Keratinocyte (primary cell): ENCODE measurements around the gene METTL27. TPM values are rescaled to one million over a fixed set of nuclear protein-coding genes. Genes with fewer than 3 reads are reported as not detected.

Experiments used
- DNase-seq: peaks from one replicate; pipeline ENCODE4 v3.0.0-alpha.2; 2011; ENCODE audit warnings: low read depth, missing footprints, low spot score
- FAIRE-seq: peaks from 2 replicates; lab custom pipeline; 2011; peaks lifted over from hg19 to GRCh38; lab: Jason Lieb, UNC
- H2AFZ ChIP-seq: 2 replicates; pipeline ENCODE4 v1.6.0; 2012; ENCODE audit warnings: low read length, control low read depth, inconsistent platforms; ENCODE audit not compliant: control insufficient read depth
- H3K27ac ChIP-seq: 2 replicates; pipeline ENCODE4 v1.5.1; 2011; ENCODE audit warnings: low read length; ENCODE audit not compliant: control insufficient read depth, insufficient read depth
- H3K27me3 ChIP-seq: 3 replicates; pipeline ENCODE4 v1.6.0; 2011; ENCODE audit warnings: low read length; ENCODE audit not compliant: control insufficient read depth, insufficient read depth; ENCODE audit errors: extremely low read depth
- H3K36me3 ChIP-seq, 2 experiments: 2 replicates in 1 of 2; 3 replicates in 1 of 2; pipeline ENCODE4 v1.5.1; 2011; ENCODE audit warnings: low read length in 2 of 2, mild to moderate bottlenecking in 1 of 2; ENCODE audit not compliant: control insufficient read depth in 2 of 2, insufficient read depth in 2 of 2; ENCODE audit errors: extremely low read depth in 1 of 2
- H3K4me1 ChIP-seq: 3 replicates; pipeline ENCODE4 v1.5.1; 2011; ENCODE audit warnings: low read length; ENCODE audit not compliant: control insufficient read depth, insufficient read depth; ENCODE audit errors: extremely low read depth
- H3K4me2 ChIP-seq: 3 replicates; pipeline ENCODE4 v1.6.0; 2011; ENCODE audit warnings: low read depth, low read length; ENCODE audit not compliant: control insufficient read depth, insufficient read depth; ENCODE audit errors: extremely low read depth
- H3K4me3 ChIP-seq, 3 experiments: fragments of 200-600 bp in 1 of 3; sonication (generic) in 1 of 3; 2 replicates in 2 of 3; 3 replicates in 1 of 3; pipeline ENCODE4 v1.5.1; 2011 to 2016; ENCODE audit warnings: low read length in 3 of 3, mild to moderate bottlenecking in 3 of 3, control low read depth in 2 of 3, inconsistent platforms in 1 of 3, low read depth in 1 of 3, mixed read lengths in 1 of 3, mixed run types in 1 of 3, moderate library complexity in 1 of 3; ENCODE audit not compliant: control insufficient read depth in 2 of 3, insufficient read depth in 2 of 3; ENCODE audit errors: extremely low read depth in 1 of 3
- H3K79me2 ChIP-seq: 2 replicates; pipeline ENCODE4 v1.6.0; 2012; ENCODE audit warnings: low read length; ENCODE audit not compliant: control insufficient read depth, insufficient read depth
- H3K9ac ChIP-seq: 3 replicates; pipeline ENCODE4 v1.6.0; 2011; ENCODE audit warnings: low read length; ENCODE audit not compliant: control insufficient read depth, insufficient read depth; ENCODE audit errors: extremely low read depth
- H3K9me1 ChIP-seq: 3 replicates; pipeline ENCODE4 v1.6.0; 2011; ENCODE audit warnings: low read length; ENCODE audit not compliant: control insufficient read depth, insufficient read depth; ENCODE audit errors: extremely low read depth
- H3K9me3 ChIP-seq: 2 replicates; pipeline ENCODE4 v1.5.1; 2012; ENCODE audit warnings: low read depth, low read length; ENCODE audit not compliant: control insufficient read depth
- H4K20me1 ChIP-seq: 3 replicates; pipeline ENCODE4 v1.6.0; 2011; ENCODE audit warnings: low read length; ENCODE audit not compliant: control insufficient read depth, insufficient read depth; ENCODE audit errors: extremely low read depth
- CTCF ChIP-seq, 3 experiments: IDR thresholded peaks in 1 of 3; conservative IDR thresholded peaks in 1 of 3; optimal IDR thresholded peaks in 1 of 3; 2 replicates in 2 of 3; 3 replicates in 1 of 3; pipeline versions ENCODE3 to v1.5.1; 2011; ENCODE audit warnings: low read length in 3 of 3, mild to moderate bottlenecking in 3 of 3, moderate library complexity in 2 of 3, control low read depth in 1 of 3, inconsistent platforms in 1 of 3; ENCODE audit not compliant: insufficient read depth in 2 of 3; ENCODE audit errors: extremely low read depth in 1 of 3
- EZH2 ChIP-seq: IDR thresholded peaks from one replicate; pipeline ENCODE4 v1.6.1; 2012; ENCODE audit warnings: inconsistent platforms, mild to moderate bottlenecking, low read length, moderate library complexity
- dilution Hi-C: fragments of 300-500 bp; cut with MboI; formaldehyde crosslinking; loops from one replicate; pipeline ENCODE4 v1.7.0; 2020; ENCODE audit warnings: low sequenced_read_pairs; ENCODE audit not compliant: extremely low pct_ligation_motif_present
- polyA plus RNA-seq, 5 experiments: library from polyadenylated mRNA; depleted of rRNA in 3 of 5; stranded (reverse) in 3 of 5; stranded (forward) in 1 of 5; unstranded in 1 of 5; fragments of >200 nt; gene quantifications; 1 replicate in 1 of 5; 2 replicates in 3 of 5; 3 replicates in 1 of 5; pipeline versions ENCODE4 v1.2.1 to v1.2.3, GENCODE V29; 2011 to 2012; ENCODE audit warnings: missing spikeins in 2 of 5, low read depth in 1 of 5, low replicate concordance in 1 of 5

METTL27 gene
- polyA plus RNA-seq, 1 donor (not counting 4 experiments of a cell fraction or from before 2014, with no cell fraction given), result 0.90 TPM

DNA sequence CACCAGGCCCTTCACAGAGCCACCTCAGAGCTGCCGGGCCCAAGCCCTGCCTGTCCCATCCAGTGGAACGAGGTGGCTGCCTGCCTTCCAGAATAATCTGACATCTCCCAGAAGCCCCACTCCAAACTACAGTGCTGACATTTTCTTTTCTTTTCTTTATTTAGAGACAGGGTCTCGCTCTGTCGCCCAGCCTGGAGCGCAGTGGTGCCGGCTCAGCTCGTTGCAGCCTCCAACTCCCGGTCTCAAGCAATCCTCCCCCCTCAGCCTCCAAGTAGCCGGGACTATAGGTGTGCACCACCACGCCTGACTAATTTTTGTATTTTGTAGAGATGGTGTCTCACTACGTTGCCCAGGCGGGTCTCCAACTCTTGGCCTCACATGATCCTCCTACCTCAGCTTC is 19.0 kb upstream of the METTL27 start:
- DNase-seq (no peak), FAIRE-seq (no peak)
- H3K9ac ChIP-seq, result no peak overlapping the region
- H3K9me1 ChIP-seq, result no peaks in the 10 kb centered on the region
- H3K4me3 ChIP-seq, result no peak overlapping the region
- dilution Hi-C loops, result loop anchor here (25.0 kb wide), 1 partner anchor 101 kb away; no protein-coding TSS in a partner anchor
- no peaks in the 10 kb centered on the region for H3K36me3 ChIP-seq
- no peak overlapping the region for H3K27ac ChIP-seq
- no peaks in the 10 kb centered on the region for H3K9me3 ChIP-seq
- no peaks in the 10 kb centered on the region for H3K4me1 ChIP-seq
- H2AFZ ChIP-seq, result no peak overlapping the region
- H4K20me1 ChIP-seq, result no peaks in the 10 kb centered on the region
- H3K4me2 ChIP-seq, result no peak overlapping the region
- no peaks in the 10 kb centered on the region for H3K79me2 ChIP-seq
- TF ChIP-seq EZH2 (no peak), CTCF (optimal IDR thresholded peaks at IDR 0.05 in 1 of 3, IDR thresholded peaks at IDR 0.05 in 1 of 3, conservative IDR thresholded peaks at IDR 0.05 in 1 of 3; ENCODE audit: extremely low read depth in 1 of 3, insufficient read depth in 2 of 3, low read length in 3 of 3) (no peak)
- H3K27me3 ChIP-seq, result peaks cover 7% of the 10 kb centered on the region

GRCh38 chr7:73860859-73861258 is 18.5 kb upstream of the METTL27 start, which contains the start of gene TMEM270:
TSS of gene TMEM270 (plus strand) at chr7:73861159. CDS start at chr7:73861195, 36 bp downstream.
- H3K79me2 ChIP-seq, result no peaks in the 10 kb centered on the region
- no peak for DNase-seq
- no peak within 1 kb of the TSS for H3K4me3 ChIP-seq
- FAIRE-seq, result no peak
- dilution Hi-C loops, result loop anchor here (25.0 kb wide), 1 partner anchor 101 kb away; no protein-coding TSS in a partner anchor
- peaks cover under 1% of the 10 kb centered on the region for H3K4me1 ChIP-seq
- no peak within 1 kb of the TSS for H3K27ac ChIP-seq
- H3K27me3 ChIP-seq, result peaks cover 7% of the 10 kb centered on the region
- no peak for TF ChIP-seq EZH2
- TF ChIP-seq CTCF (optimal IDR thresholded peaks at IDR 0.05 in 1 of 3, IDR thresholded peaks at IDR 0.05 in 1 of 3, conservative IDR thresholded peaks at IDR 0.05 in 1 of 3; ENCODE audit: extremely low read depth in 1 of 3, insufficient read depth in 2 of 3, low read length in 3 of 3), result no peak
- H3K4me2 ChIP-seq, result no peak within 1 kb of the TSS
- H3K9ac ChIP-seq, result no peak within 1 kb of the TSS
- H3K9me1 ChIP-seq, result no peaks in the 10 kb centered on the region
- H4K20me1 ChIP-seq, result no peaks in the 10 kb centered on the region
- no peak within 1 kb of the TSS for H2AFZ ChIP-seq
- no peaks in the 10 kb centered on the region for H3K9me3 ChIP-seq
- H3K36me3 ChIP-seq, result no peaks in the 10 kb centered on the region
